ENCODE results near the gene NPTXR.

The NPTXR gene

GRCh38 chr22:38796262-38796957, 47.4 kb downstream of the NPTXR start:
- no peak for DNase-seq (ENCODE audit: low spot score)

DNA sequence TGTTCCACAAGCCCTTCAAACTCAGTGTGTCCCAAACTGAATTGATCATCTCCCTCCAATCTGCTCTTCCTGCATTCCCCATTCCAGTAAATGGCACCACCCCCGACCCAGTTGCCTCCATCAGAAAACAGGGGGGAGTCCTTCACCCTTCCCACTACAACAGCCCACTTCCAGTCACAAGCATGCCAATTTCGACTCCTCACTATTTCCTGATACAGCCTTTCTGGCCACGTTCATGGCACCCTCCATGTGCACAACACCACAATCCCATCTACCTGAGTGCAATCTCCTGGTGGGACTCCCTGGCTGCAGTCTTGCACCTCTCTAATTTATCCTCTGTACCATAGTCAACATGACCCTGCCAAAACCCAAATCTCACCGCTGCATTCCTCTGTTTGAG, 48.3 kb downstream of the NPTXR start:
- DNase-seq (ENCODE audit: low spot score), result no peak

GRCh38 chr22:38793721-38794466, 49.9 kb downstream of the NPTXR start, which contains the start of gene DNAL4:
TSS of gene DNAL4 (minus strand) at chr22:38794143. CDS start at chr22:38782731, 11,412 bp downstream.
- DNase-seq (ENCODE audit: low spot score), result peak; percentile 94

DNA sequence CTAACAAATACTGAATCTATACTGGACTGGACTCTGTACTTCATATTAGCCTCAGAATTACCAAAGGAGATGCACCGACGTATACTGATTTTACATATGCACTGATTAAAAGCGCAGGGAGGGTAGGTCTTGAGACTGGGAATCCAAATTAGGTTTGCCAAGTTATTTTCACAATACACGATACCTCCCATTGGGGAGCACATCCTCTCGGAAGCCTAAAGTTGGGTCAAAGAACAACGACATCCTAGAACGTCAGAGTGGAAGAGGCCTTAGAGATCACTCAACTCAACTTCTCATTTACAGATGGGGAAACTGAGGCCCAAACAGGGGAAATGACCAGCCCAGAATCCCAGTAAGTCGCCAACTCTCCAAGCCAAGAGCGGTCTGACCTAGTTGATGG, 50.5 kb downstream of the NPTXR start:
- DNase-seq (ENCODE audit: low spot score), result no peak

DNA sequence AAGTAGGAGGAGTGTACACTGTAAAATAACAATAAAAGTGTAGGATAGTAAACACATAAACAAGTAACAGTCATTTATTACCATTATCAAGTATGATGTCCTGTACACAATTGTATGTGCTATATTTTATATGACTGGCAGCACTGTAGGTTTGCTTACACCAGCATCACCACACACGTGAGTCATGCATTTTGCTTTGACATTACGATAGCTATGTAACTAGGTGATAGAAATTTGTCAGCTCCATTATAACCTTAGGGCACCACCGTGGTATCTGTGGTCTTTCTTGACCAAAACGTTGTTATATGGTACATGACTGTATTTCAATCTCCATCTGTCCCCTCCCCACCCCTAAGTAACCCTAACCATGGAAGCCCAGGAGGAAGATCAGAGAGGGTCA, 51.0 kb downstream of the NPTXR start:
- DNase-seq (ENCODE audit: low spot score), result no peak

- DNase-seq (ENCODE audit: low spot score), result no peak
Observed at GRCh38 chr22:38789606-38790005, 54.2 kb downstream of the NPTXR start.

GRCh38 chr22:38788846-38789245, 55.0 kb downstream of the NPTXR start:
- no peak for DNase-seq (ENCODE audit: low spot score)

DNA sequence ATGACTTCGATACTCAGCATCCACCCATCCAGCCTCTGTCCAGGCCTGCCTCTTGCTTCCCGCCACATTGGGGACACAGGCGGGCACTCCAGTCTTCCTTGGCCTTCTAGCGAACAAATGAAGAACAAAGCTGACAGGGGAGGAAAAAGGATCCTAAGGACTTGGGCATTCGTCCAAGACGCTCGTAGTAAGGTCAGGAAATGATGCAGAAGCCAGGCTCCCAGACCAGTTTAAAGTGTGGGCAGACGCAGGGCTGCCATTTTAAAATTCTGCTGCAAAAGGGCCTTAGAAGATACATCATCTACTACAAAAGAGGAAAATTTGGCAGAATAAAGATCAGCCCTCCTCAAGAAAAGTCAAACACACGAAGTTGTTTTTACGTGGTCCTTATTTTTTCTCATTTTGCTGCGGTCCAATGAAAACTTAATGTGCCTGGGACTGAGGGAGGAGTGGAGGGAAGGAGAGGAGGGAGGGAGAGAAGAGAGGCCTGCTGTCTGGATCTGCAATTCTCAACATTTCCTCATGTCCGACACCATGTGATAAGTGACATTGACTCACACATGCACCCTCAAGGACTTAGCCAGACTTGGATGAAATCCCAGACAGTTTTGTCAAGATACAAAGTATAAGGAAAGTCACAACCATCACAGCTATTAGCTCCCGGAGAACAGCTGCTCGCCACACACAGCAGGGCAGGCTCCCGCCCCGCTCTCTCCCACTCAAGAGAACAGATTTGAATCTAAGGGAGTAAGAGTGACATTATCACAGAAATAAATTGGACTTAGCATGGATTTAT, 55.6 kb downstream of the NPTXR start:
- no peak for DNase-seq (ENCODE audit: low spot score)

DNA sequence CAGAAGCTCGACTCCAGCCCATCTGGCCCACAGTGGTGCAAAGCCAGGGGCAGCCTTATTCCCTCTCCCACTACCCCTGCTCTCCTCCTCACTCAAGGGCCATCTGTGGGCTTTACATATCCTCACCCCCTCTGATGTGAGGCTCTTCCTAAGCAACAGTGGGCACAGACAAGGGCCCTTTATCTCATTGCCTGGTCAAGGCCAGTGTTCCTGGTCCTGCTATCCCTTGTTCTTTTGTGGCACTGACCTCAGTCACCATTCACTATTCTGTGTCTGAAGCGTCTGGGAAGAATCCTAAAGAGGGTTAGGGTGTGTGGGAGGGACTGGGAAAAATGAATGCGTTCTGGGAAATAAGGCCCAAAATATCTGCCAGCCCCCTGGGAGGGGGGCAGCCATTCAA, 57.2 kb downstream of the NPTXR start:
- no peak for DNase-seq (ENCODE audit: low spot score)

- no peak for DNase-seq (ENCODE audit: low spot score)
Observed at GRCh38 chr22:38784856-38785255, 59.0 kb downstream of the NPTXR start.

- DNase-seq (ENCODE audit: low spot score), result no peak
Observed at GRCh38 chr22:38784035-38784434, 59.8 kb downstream of the NPTXR start.

- DNase-seq (ENCODE audit: low spot score), result no peak
Observed at GRCh38 chr22:38783095-38783615, 60.7 kb downstream of the NPTXR start.

GRCh38 chr22:38782402-38783094, 61.3 kb downstream of the NPTXR start:
- no peak for DNase-seq (ENCODE audit: low spot score)

DNA sequence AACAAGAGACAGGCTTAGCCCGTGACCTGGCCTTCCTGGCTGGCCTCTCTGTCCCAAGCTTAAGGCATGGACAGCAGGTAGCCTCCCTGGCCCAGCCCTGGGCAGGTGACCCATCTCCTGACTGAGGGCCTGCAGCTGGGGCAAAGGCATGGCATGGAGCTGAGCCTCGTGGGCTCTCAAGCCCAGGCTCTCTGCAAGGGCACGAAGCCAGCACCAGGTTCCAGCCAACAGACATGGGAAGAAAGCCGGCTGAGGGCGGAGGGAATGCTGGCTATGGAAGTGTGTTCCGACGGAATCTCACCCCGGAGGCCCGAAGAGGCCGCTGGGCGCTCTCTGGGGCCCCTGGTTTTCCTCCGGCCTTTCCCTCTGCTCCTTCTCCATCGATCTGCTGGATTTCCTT, 62.8 kb downstream of the NPTXR start:
- no peak for DNase-seq (ENCODE audit: low spot score)

GRCh38 chr22:38777087-38777671, 66.6 kb downstream of the NPTXR start:
- no peak for DNase-seq (ENCODE audit: low spot score)

- no peak for DNase-seq (ENCODE audit: low spot score)
Observed at GRCh38 chr22:38776086-38776485, 67.7 kb downstream of the NPTXR start.

GRCh38 chr22:38775656-38776055, 68.2 kb downstream of the NPTXR start:
- no peak for DNase-seq (ENCODE audit: low spot score)

- no peak for DNase-seq (ENCODE audit: low spot score)
Observed at GRCh38 chr22:38774496-38775166, 69.2 kb downstream of the NPTXR start.

DNA sequence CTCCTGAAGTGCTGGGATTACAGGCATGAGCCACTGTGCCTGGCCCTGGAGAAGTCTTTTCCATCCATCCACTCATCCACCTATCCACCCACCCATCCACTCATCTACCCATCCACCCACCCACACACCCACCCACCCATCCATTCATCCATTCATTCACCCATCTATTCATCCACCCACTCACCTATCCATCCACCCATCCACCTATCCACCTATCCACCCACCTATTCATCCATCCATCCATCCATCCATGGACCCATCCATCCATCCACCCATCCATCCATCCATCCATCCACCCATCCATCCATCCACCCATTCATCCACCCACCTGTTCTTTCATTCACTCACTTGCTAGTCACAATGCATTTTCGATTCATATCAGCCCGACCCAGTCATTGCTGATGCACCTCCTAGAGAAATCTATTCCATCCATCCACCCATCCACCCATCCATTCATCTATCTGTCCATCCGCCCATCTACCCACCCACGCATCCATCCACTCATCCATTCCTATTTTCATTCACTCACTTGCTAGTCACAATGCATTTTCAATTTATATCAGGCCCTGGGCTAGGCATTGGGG, 70.4 kb downstream of the NPTXR start:
- DNase-seq (ENCODE audit: low spot score), result no peak

- DNase-seq (ENCODE audit: low spot score), result no peak
Observed at GRCh38 chr22:38772623-38772873, 71.3 kb downstream of the NPTXR start.

Data from hematopoietic multipotent progenitor cell treated with erythropoietin and hydrocortisone succinate and interleukin-3 and kit ligand, for 17 days (in vitro differentiated cells).